Activated naive CD4-positive, alpha-beta T cell treated with anti-CD3 and anti-CD28 coated beads for 36 hours (primary cell): Measurements from ENCODE around the gene GALNT10. TPM values are rescaled to one million over a fixed set of nuclear protein-coding genes. Genes with fewer than 3 reads are reported as not detected.

Experiments
- CTCF ChIA-PET: fragments of 350-600 bp; sonication (Branson Sonifier 250); formaldehyde crosslinking; loops from one replicate; lab custom pipeline; 2021; ENCODE audit warnings: antibody characterized with exemption; lab: Charles Lee
- DNase-seq: peaks from one replicate; pipeline ENCODE4 v3.0.0-alpha.2; 2020
- H3K27ac Mint-ChIP-seq: one replicate; pipeline ENCODE4 v1.8.0; 2021; ENCODE audit warnings: mild to moderate bottlenecking, mixed read lengths
- H3K27me3 Mint-ChIP-seq: one replicate; pipeline ENCODE4 v1.8.0; 2021; ENCODE audit warnings: low read depth, mixed read lengths
- H3K36me3 Mint-ChIP-seq: one replicate; pipeline ENCODE4 v1.8.0; 2021; ENCODE audit warnings: low read depth, mixed read lengths
- H3K4me1 Mint-ChIP-seq: one replicate; pipeline ENCODE4 v1.8.0; 2021; ENCODE audit warnings: low read depth, mixed read lengths
- H3K4me3 Mint-ChIP-seq: one replicate; pipeline ENCODE4 v1.8.0; 2021; ENCODE audit warnings: mild to moderate bottlenecking, moderate library complexity, mixed read lengths
- H3K9me3 Mint-ChIP-seq: one replicate; pipeline ENCODE4 v1.8.0; 2021; ENCODE audit warnings: mixed read lengths
- intact Hi-C: fragments of 100-400 bp; cut with micrococcal nuclease; formaldehyde crosslinking; loops from one replicate; pipeline ENCODE4 v1.15.1; 2023
- total RNA-seq, 2 experiments: library from RNA; stranded (reverse); gene quantifications; one replicate each; pipeline ENCODE4 v1.2.3, GENCODE V29; 2021

Gene GALNT10
- total RNA-seq, 2 experiments from 2014 or later: 41.2 to 42.8 TPM

GRCh38 chr5:154276261-154276972 is 85.9 kb downstream of the GALNT10 start:
- no peak for DNase-seq
- no peaks in the 10 kb centered on the region for H3K9me3 Mint-ChIP-seq
- intact Hi-C loops: no loop called here
- peaks cover 46% of the 10 kb centered on the region for H3K4me1 Mint-ChIP-seq
- H3K27ac Mint-ChIP-seq: no peak overlapping the region
- CTCF ChIA-PET: interaction anchor here (0.6 kb wide), 1 partner anchor 62 kb away, joined by 4 read pairs; no protein-coding TSS in a partner anchor
- no peak overlapping the region for H3K4me3 Mint-ChIP-seq
- H3K36me3 Mint-ChIP-seq: peaks cover 2% of the 10 kb centered on the region
- no peaks in the 10 kb centered on the region for H3K27me3 Mint-ChIP-seq

GRCh38 chr5:154276973-154277331 is 86.4 kb downstream of the GALNT10 start:
- CTCF ChIA-PET: interaction anchor here (0.6 kb wide), 1 partner anchor 61 kb away, joined by 4 read pairs; no protein-coding TSS in a partner anchor
- no peaks in the 10 kb centered on the region for H3K9me3 Mint-ChIP-seq
- intact Hi-C loops: no loop called here
- no peaks in the 10 kb centered on the region for H3K27me3 Mint-ChIP-seq
- peaks cover 42% of the 10 kb centered on the region for H3K4me1 Mint-ChIP-seq
- no peak overlapping the region for H3K27ac Mint-ChIP-seq
- H3K36me3 Mint-ChIP-seq: peaks cover 2% of the 10 kb centered on the region
- no peak overlapping the region for H3K4me3 Mint-ChIP-seq
- no peak for DNase-seq

- intact Hi-C loops: no loop called here
- CTCF ChIA-PET: interaction anchor here (1.0 kb wide), 1 partner anchor 88 kb away, joined by 3 read pairs; no protein-coding TSS in a partner anchor
- Mint-ChIP-seq H3K36me3 (peaks cover 2% of the 10 kb centered on the region), H3K27me3 (no peaks in the 10 kb centered on the region), H3K4me3 (no peak overlapping the region), H3K9me3 (no peaks in the 10 kb centered on the region), H3K4me1 (peaks cover 38% of the 10 kb centered on the region), H3K27ac (no peak overlapping the region)
- DNase-seq: no peak
These were observed 87.0 kb downstream of the GALNT10 start for GRCh38 chr5:154277499-154277898.

- intact Hi-C loops: loop anchor here (1.0 to 2.0 kb wide), 4 partner anchors 33 to 80 kb away; no protein-coding TSS in a partner anchor
- H3K4me1 Mint-ChIP-seq: peaks cover 31% of the 10 kb centered on the region
- H3K9me3 Mint-ChIP-seq: no peaks in the 10 kb centered on the region
- H3K27ac Mint-ChIP-seq: peak overlapping the region; percentile 56
- H3K27me3 Mint-ChIP-seq: no peaks in the 10 kb centered on the region
- no peak overlapping the region for H3K4me3 Mint-ChIP-seq
- H3K36me3 Mint-ChIP-seq: peaks cover 2% of the 10 kb centered on the region
- CTCF ChIA-PET: interaction anchor here (1.0 kb wide), 1 partner anchor 89 kb away, joined by 3 read pairs; no protein-coding TSS in a partner anchor
- DNase-seq: no peak
These were observed 87.7 kb downstream of the GALNT10 start for GRCh38 chr5:154278186-154278585.

DNA sequence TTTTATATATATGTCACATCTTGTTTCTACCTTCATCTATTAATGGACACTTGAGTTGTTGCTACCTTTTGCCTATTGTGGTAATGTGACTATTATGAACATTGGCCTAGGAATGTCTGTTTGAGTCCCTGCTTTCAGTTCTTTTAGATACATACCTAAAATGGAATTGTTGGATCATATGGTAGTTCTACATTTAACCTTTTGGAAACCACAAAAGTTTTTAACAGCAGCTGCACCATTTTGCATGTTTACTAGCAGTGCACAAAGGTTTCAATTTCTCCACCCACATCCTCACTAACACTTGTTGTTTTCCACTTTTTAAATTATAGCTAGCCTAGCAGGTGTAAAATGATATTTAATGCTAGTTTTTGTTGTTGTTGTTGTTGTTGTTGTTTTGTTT is 88.4 kb downstream of the GALNT10 start:
- DNase-seq: no peak
- CTCF ChIA-PET: interaction anchor here (0.6 to 0.9 kb wide), 2 partner anchors 12 to 88 kb away, joined by 3 read pairs; partner anchors contain the start of gene GALNT10
- Mint-ChIP-seq H3K9me3 (no peaks in the 10 kb centered on the region), H3K27ac (no peak overlapping the region), H3K36me3 (peaks cover 2% of the 10 kb centered on the region), H3K27me3 (no peaks in the 10 kb centered on the region), H3K4me1 (peaks cover 30% of the 10 kb centered on the region), H3K4me3 (no peak overlapping the region)
- intact Hi-C loops: loop anchor here (1.0 to 2.0 kb wide), 4 partner anchors 32 to 81 kb away; no protein-coding TSS in a partner anchor

- intact Hi-C loops: no loop called here
- CTCF ChIA-PET: no interaction called here
- no peak overlapping the region for H3K4me3 Mint-ChIP-seq
- H3K27ac Mint-ChIP-seq: no peak overlapping the region
- peaks cover 16% of the 10 kb centered on the region for H3K4me1 Mint-ChIP-seq
- no peaks in the 10 kb centered on the region for H3K9me3 Mint-ChIP-seq
- no peak for DNase-seq
- H3K27me3 Mint-ChIP-seq: no peaks in the 10 kb centered on the region
- peaks cover 2% of the 10 kb centered on the region for H3K36me3 Mint-ChIP-seq
These were observed 93.9 kb downstream of the GALNT10 start for GRCh38 chr5:154284433-154284832.

DNA sequence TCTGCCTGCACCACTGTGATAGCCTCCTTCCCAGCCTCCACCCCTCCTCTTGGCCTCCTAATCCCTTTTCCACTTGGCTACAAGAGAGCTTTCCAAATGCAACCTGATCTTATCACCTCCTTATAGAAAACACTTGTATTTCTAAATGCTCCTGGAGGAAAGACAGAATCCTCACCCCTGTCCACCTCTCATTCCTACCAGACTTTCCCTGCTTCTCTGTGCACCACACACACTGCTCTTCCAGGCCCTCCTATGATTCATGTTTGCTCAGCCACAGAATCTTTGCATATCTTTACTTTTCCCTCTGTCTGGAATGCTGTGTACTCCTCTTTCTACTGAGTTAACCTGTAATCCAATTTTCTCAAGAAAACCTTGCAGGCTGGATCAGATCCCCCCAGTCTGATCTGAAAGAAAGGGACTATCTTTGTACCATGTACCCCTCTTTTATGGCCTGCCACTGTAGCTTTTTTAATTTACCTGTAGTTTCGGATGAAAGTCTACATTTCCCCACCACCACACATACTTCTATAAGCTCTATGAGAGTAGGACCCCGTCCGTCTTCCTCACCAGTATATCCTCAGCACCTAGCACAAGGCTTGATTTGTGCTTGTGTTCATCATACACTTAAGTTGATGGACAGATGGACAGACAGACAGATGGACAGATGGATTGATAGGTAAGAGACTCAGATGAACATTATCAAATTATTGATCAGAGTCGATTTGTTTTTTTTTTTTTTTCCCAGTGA is 95.3 kb downstream of the GALNT10 start:
- peaks cover 16% of the 10 kb centered on the region for H3K4me1 Mint-ChIP-seq
- no peak overlapping the region for H3K4me3 Mint-ChIP-seq
- H3K27me3 Mint-ChIP-seq: no peaks in the 10 kb centered on the region
- peaks cover 2% of the 10 kb centered on the region for H3K36me3 Mint-ChIP-seq
- CTCF ChIA-PET: no interaction called here
- no peaks in the 10 kb centered on the region for H3K9me3 Mint-ChIP-seq
- H3K27ac Mint-ChIP-seq: no peak overlapping the region
- intact Hi-C loops: no loop called here
- DNase-seq: no peak

GRCh38 chr5:154286557-154286956 is 96.0 kb downstream of the GALNT10 start:
- Mint-ChIP-seq H3K9me3 (no peaks in the 10 kb centered on the region), H3K27me3 (no peaks in the 10 kb centered on the region)

DNA sequence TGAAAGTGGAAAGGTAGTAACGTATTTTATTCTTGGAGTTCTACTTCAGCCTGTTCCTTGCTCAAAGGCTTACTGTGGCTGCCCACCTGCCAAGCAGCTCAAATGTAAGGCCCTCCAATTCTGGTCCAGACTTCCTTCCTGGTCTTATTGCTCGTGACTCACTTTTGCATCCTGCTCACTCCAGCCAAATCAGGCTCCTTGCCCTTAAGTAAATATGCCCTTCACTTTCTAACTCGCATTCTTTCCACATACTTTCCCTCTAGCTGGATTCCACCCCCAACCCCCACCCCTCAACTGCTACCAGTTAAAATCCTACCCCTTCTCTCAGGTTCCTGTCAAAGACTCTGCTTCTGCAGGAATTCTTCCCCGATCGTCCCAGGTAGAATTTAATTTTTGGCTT is 96.6 kb downstream of the GALNT10 start:
- Mint-ChIP-seq H3K4me3 (no peak overlapping the region), H3K4me1 (peaks cover 16% of the 10 kb centered on the region), H3K27me3 (no peaks in the 10 kb centered on the region), H3K27ac (no peak overlapping the region), H3K9me3 (no peaks in the 10 kb centered on the region), H3K36me3 (peaks cover 2% of the 10 kb centered on the region)
- CTCF ChIA-PET: no interaction called here
- no peak for DNase-seq
- intact Hi-C loops: no loop called here

More at GRCh38 chr5:154286557-154286956, 96.0 kb downstream of the GALNT10 start:
- intact Hi-C loops: no loop called here
- CTCF ChIA-PET: no interaction called here
- H3K27ac Mint-ChIP-seq: no peak overlapping the region
- DNase-seq: no peak
- H3K4me1 Mint-ChIP-seq: peaks cover 16% of the 10 kb centered on the region
- H3K4me3 Mint-ChIP-seq: no peak overlapping the region
- peaks cover 2% of the 10 kb centered on the region for H3K36me3 Mint-ChIP-seq

DNA sequence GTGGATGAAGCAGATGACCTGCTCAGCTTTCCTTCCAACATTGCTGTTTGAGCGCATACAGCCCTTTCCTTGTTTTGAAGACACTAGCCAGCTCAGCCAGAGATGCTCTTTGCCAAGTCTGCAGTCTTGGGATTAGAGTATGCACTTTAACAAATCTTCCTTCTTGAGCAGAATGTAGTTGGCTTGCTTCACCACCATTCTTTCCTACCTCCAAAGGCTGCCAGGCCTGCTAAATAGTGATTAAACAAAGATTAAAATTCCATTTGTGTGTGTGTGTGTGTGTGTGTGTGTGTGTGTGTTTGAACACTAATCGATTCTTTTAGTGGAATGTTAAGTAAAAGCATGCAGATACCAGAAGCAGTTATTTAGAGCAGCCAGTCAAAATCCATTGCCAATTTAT is 97.6 kb downstream of the GALNT10 start:
- H3K4me1 Mint-ChIP-seq: peaks cover 16% of the 10 kb centered on the region
- no peaks in the 10 kb centered on the region for H3K27me3 Mint-ChIP-seq
- no peak for DNase-seq
- no peak overlapping the region for H3K4me3 Mint-ChIP-seq
- H3K27ac Mint-ChIP-seq: no peak overlapping the region
- intact Hi-C loops: no loop called here
- CTCF ChIA-PET: no interaction called here
- no peaks in the 10 kb centered on the region for H3K9me3 Mint-ChIP-seq
- H3K36me3 Mint-ChIP-seq: peaks cover 2% of the 10 kb centered on the region

DNA sequence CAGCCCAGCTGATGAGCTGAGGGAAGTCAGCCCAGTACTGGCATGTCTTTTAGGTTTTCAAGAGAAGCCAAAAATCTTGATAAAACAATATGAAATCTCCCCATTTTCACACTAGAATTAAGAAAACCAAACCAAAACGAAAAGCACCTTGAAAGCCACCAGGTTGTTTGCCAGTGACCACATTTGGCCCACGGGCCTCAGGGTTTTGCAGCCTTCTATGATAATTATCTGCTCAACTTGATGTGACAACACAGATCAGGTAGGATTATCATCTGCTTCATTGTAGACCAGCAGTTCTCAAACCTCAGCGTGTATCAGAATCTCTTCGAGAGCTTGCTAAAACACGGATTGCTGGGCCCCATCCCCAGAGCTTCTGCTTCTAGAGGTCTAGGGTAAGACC is 101.4 kb downstream of the GALNT10 start:
- H3K27ac Mint-ChIP-seq: no peak overlapping the region
- no peaks in the 10 kb centered on the region for H3K9me3 Mint-ChIP-seq
- no peak overlapping the region for H3K4me3 Mint-ChIP-seq
- no peaks in the 10 kb centered on the region for H3K27me3 Mint-ChIP-seq
- H3K4me1 Mint-ChIP-seq: peaks cover 12% of the 10 kb centered on the region
- DNase-seq: no peak
- intact Hi-C loops: no loop called here
- CTCF ChIA-PET: no interaction called here
- H3K36me3 Mint-ChIP-seq: peaks cover 10% of the 10 kb centered on the region

- Mint-ChIP-seq H3K4me1 (peaks cover 3% of the 10 kb centered on the region), H3K27ac (no peak overlapping the region), H3K36me3 (peaks cover 17% of the 10 kb centered on the region), H3K4me3 (no peak overlapping the region), H3K27me3 (no peaks in the 10 kb centered on the region), H3K9me3 (no peaks in the 10 kb centered on the region)
- intact Hi-C loops: no loop called here
- CTCF ChIA-PET: no interaction called here
- no peak for DNase-seq
These were observed 102.7 kb downstream of the GALNT10 start for GRCh38 chr5:154293219-154293618.
